NOMO-1 treated with dmso at 0.1 percent for 144 hours (cell line): ENCODE results near the gene MEGF8.
A peak's percentile ranks its signal among the peaks of the same experiment; 100 is the strongest.

Source experiments
- DNase-seq: peaks from one replicate; lab custom pipeline; 2025; ENCODE audit not compliant: unreplicated experiment; lab: John Stamatoyannopoulos, UW

Gene MEGF8

DNA sequence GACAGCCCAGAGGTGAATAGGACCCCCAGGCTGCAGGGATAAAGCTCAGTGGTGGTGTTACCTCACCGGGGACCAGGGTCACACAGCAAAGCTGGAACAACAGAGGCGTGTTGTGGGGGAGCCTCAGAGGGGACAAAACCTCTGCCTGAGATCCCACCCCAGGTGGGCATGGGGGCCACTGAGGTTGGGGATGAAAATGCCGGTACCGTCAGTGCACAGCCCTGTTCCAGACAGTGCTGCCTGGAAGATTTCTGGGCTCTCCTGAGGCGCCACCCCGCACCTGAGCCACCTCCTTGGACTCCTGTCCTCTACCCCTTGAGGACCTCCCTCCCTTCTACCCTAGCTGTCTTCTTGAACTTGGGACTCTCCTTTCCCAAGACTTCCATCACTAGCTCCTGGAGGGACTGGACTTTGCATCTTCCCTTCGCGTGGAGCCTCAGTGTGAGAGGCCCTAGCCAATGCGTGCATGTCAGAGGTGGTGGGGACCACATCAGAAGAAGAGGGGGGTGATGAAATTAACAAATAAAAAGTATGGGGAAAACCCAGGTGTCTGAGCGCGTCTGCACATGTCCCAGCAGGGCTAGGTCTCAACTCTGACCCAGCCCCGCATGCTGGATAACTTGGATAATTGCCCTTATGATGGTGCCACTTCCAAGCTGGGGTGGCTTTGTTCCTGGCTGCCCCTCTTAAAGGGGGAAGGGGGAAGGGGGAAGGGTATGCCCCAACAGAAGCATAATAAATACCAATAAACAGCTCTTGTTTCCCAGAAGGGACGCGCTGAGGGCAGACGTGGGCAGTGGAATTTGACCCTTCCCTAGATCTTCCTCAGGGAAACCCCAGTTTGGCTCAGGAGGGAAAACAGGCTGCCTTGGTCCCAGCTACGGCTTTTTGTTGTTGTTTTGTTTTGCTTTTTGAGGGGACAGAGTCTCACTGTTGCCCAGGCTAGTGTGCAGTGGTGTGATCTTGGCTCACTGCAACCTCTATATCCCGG lies 53.1 kb downstream of the MEGF8 start:
- DNase-seq, result no peak

DNA sequence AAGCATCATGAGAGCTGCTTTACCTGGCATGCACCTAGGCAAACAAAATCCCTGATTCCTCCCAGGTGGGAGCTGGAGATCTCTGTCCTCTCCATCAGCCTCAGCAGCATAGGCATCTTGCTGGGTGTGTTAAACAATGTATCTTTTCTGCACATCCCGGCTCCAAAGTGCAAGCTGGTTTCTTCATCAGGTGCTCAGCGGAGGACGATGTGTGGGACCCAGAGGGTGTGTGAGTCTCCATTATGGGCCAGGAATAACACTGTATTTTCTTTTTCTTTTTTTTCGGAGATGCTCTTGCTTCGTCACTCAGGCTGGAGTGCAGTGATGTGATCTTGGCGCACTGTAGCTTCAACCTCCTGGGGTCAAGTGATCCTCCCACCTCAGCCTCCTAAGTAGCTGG lies 54.7 kb downstream of the MEGF8 start:
- DNase-seq, result no peak

DNA sequence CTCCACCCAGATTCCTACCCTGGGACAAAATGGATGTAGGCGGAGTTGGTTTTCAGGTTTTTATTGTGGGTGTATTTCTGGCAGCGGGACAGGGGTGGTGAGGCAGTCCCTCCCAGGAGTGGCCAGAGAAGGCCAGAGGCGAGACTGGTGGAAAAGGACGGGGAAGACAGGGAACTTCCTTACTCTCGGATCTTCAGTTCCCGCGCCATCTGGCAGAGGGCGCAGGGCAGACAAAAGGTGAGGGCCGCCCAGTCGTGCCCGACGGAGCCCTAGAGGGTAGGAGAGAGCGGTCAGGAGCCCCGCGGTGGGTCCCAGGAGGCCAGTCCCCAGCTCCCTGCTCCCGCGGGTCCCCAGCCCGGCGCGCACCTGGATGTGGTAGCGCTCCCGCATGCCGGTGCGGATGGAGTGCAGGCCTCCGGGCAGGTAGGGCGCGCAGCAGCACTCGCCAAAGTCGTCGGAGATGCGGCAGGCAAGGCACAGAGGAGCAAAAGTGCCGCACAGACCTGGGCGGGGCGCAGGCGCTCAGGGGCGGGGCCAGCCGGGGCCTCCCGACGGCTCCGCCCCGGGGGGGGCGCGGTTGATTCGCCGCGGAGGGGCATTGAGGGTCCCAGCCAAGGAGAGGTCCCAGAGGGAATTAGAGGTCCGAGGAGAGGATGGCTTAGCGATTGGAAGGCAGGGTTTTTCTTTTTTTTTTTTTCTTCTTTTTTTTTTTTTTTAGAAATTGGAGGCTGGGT lies 61.7 kb downstream of the MEGF8 start:
- DNase-seq, result peak; percentile 46

GRCh38 chr19:42388851-42389489 lies 63.5 kb downstream of the MEGF8 start:
- no peak for DNase-seq

GRCh38 chr19:42389899-42390298 lies 64.5 kb downstream of the MEGF8 start, which contains the start of gene CNFN:
TSS of gene CNFN (minus strand) at chr19:42390297. CDS start at chr19:42389037, 1,260 bp downstream.
- DNase-seq, result no peak

DNA sequence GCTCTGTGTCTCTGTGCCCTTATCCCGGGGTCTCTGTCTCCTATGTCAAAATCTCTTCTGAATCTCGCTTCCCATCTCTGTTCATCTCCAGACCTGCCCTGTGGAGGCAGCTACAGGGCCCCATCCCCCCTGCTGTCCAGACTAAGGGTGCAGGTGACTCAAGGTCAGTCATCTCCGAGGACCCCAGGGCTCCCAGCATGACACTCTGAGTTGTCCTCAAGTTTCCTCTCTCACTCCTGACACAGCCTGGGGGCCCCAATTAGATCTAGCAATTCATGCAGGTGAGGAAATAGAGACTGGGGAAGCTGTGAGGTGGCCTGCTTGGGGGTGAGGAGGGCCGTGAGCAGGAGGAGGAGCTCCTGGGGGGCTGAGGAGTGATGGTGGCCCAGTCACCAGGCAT lies 66.7 kb downstream of the MEGF8 start:
- no peak for DNase-seq

GRCh38 chr19:42394751-42395150 lies 69.3 kb downstream of the MEGF8 start:
- no peak for DNase-seq

- peak; percentile 95 for DNase-seq
Observed at GRCh38 chr19:42396381-42397262, 71.2 kb downstream of the MEGF8 start.

GRCh38 chr19:42397263-42398166 lies 72.1 kb downstream of the MEGF8 start:
- no peak for DNase-seq

DNA sequence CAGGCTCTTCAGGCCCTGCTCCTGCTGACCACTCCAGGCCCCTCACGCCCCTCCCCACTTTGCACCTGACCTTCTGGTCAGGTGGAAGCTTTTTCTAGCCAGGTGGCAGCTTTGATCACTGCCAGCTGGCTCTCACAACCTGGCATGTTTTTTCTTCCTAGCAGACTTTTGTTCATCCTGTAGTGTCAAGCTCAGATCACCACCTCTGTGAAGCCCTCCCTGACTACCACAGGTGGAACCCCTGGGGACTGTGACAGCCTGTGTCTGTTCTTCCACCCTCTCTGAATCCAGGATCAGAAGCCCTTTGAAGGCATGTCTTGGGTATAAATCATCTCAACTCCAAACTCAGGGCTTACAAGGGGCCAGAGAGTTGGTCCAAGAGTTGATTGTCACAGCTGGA lies 75.0 kb downstream of the MEGF8 start:
- DNase-seq, result no peak

DNA sequence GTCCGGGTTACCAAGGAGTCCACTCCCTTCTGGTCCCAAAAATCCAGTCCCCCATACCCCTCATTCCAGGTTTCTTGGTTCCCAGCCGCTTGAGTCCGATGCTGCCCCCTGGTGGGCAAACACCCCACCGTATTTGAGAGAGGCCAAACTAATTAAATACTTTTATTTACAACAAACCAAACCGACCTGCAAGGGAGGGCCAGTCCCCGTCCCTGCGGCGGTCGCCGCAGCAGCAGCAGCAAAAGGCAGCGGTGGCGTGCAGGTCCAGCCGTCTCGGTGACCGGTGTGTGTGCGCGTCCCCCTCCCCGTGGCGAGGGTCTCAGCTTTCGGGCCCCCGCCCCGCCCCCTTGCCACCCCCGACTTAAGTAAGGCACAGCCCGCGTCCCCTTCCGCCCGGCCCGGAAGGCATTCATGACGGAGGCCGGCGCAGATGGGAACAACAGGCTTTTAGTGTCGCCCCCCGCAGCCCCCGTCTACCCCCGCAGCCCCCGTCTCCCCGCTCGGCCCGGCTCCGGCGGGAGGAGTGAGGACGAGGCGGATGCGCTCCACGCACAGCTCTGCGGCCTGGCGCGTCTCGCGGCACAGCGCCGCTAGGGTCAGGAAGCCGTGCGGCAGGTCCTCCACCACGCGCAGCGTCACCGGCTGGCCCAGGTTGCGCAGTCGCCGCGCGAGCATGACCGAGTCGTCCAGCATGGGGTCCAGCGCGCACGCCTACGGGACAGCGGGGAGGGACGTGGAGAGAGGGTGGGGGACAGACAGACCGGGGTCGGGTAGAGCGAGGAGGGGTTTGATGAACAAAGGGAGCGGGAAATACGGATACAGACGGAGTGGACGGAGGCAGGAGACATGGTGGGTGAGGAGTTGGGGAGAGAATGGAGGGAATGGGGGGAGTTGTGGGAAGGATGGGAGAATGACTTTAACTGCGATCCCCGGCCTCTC lies 76.2 kb downstream of the MEGF8 start:
- DNase-seq, result peak; percentile 9

GRCh38 chr19:42402376-42403116 lies 77.1 kb downstream of the MEGF8 start:
- DNase-seq, result no peak

- no peak for DNase-seq
Observed at GRCh38 chr19:42403586-42403985, 78.2 kb downstream of the MEGF8 start.

- DNase-seq, result no peak
Observed at GRCh38 chr19:42406111-42406510, 80.7 kb downstream of the MEGF8 start.

- DNase-seq, result no peak
Observed at GRCh38 chr19:42407085-42407815, 81.8 kb downstream of the MEGF8 start.

DNA sequence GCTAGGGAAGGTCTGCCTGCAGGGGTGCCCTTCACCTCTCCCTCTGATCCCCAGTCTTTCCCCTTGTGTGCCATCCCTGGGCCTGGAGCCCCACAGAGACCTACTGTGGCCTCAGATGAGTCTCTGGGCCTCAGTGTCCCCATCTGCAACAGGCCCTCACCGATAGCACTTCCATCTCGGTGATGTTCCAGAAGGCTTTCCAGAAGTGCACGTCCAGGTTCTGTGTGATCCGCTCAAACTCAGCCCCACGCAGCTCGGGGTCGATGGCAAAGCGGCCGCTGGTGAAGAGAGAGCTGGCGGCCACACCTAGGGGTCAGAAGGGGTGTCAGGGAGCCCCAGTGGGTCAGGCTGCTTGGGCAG lies 82.4 kb downstream of the MEGF8 start:
- DNase-seq, result no peak

- no peak for DNase-seq
Observed at GRCh38 chr19:42409477-42409876, 84.0 kb downstream of the MEGF8 start.
